Measurements from ENCODE around the gene DUSP6.
"Not testable (repeated sequence)": the region's sequence is repeated elsewhere in the genome, so short reads cannot be mapped to it uniquely, and the experiment has no call there.

The DUSP6 gene

GRCh38 chr12:89351489-89352241 is 636 bp downstream of the DUSP6 start:
- DNase-seq = no peak

- no peak for DNase-seq
Observed at GRCh38 chr12:89350630-89351488, 1.4 kb downstream of the DUSP6 start.

- no peak for DNase-seq
Observed at GRCh38 chr12:89350260-89350629, 2.1 kb downstream of the DUSP6 start.

- DNase-seq = no peak
Observed at GRCh38 chr12:89349814-89350213, 2.5 kb downstream of the DUSP6 start.

- no peak for DNase-seq
Observed at GRCh38 chr12:89348894-89349699, 3.2 kb downstream of the DUSP6 start.

GRCh38 chr12:89347325-89347829 is 4.9 kb downstream of the DUSP6 start:
- no peak for DNase-seq

GRCh38 chr12:89346741-89347324 is 5.5 kb downstream of the DUSP6 start:
- no peak for DNase-seq

- peak; percentile 2 for DNase-seq
Observed at GRCh38 chr12:89345830-89346740, 6.2 kb downstream of the DUSP6 start.

GRCh38 chr12:89345376-89345775 is 6.9 kb downstream of the DUSP6 start:
- DNase-seq = no peak

GRCh38 chr12:89344862-89345202 is 7.5 kb downstream of the DUSP6 start:
- no peak for DNase-seq

- DNase-seq = no peak
Observed at GRCh38 chr12:89344043-89344861, 8.0 kb downstream of the DUSP6 start.

GRCh38 chr12:89343127-89343526 is 9.2 kb downstream of the DUSP6 start:
- DNase-seq = no peak

GRCh38 chr12:89340861-89341260 is 11.4 kb downstream of the DUSP6 start:
- no peak for DNase-seq

GRCh38 chr12:89339526-89339925 is 12.8 kb downstream of the DUSP6 start:
- no peak for DNase-seq

- DNase-seq = not testable (repeated sequence)
Observed at GRCh38 chr12:89337136-89337535, 15.2 kb downstream of the DUSP6 start.

- DNase-seq = no peak
Observed at GRCh38 chr12:89335452-89336244, 16.7 kb downstream of the DUSP6 start.

GRCh38 chr12:89334548-89335169 is 17.6 kb downstream of the DUSP6 start:
- DNase-seq = no peak

- DNase-seq = no peak
Observed at GRCh38 chr12:89333564-89334252, 18.6 kb downstream of the DUSP6 start.
